ENCODE measurements around the gene FCRL1. TPM values are rescaled to one million over a fixed set of nuclear protein-coding genes. Genes with fewer than 3 reads are reported as not detected.
A peak's percentile ranks its signal among the peaks of the same experiment; 100 is the strongest.

Gene FCRL1
- total RNA-seq (2013; cell fraction: nucleolus; rRNA removed): 1.6 and 2.0 TPM in 2 replicates
- 0.76 and 0.85 TPM in 2 replicates for total RNA-seq (2014; rRNA removed)
- total RNA-seq (2014; rRNA removed; fragmentation: Illumina TruSeq; extraction: Trizol): 0.81 and 1.2 TPM in 2 replicates
- total RNA-seq (2021): 0.85 and 0.90 TPM in 2 replicates
- polyA plus RNA-seq (2011; ENCODE audit: low read depth): 0.28 TPM
- polyA plus RNA-seq (2011; rRNA removed): 2.2 and 2.3 TPM in 2 replicates
- polyA plus RNA-seq (2011; cell fraction: cytosol; rRNA removed): 0.70 and 1.2 TPM in 2 replicates
- polyA plus RNA-seq (2011; cell fraction: nucleus; rRNA removed): 4.4 and 5.0 TPM in 2 replicates
- 0.07 and 0.42 TPM in 2 replicates for polyA plus RNA-seq (2012)
- polyA plus RNA-seq (2014; fragmentation: Illumina TruSeq; extraction: Trizol): 1.2 and 1.5 TPM in 2 replicates
- under 1 TPM; 0.23 to 0.68 TPM for polyA plus RNA-seq (2014; fragmentation: Nextera tagmentation; extraction: Ambion mirVana)
- 1.5 and 2.4 TPM in 2 replicates for polyA plus RNA-seq (2014; rRNA removed)
- polyA plus RNA-seq (2016; fragmentation: Nextera tagmentation; extraction: Ambion mirVana): not detected
- polyA minus RNA-seq (2011; rRNA and poly(A)+ RNA removed): 0.98 and 2.9 TPM in 2 replicates
- polyA minus RNA-seq (2011; cell fraction: cytosol; rRNA and poly(A)+ RNA removed): not detected in 2 replicates
- 2.3 and 4.3 TPM in 2 replicates for polyA minus RNA-seq (2011; cell fraction: nucleus; rRNA and poly(A)+ RNA removed)
- percentile 13 among the genes with signal in this experiment for Bru-seq, nascent RNA
- BruChase-seq, experiment 1, labeled RNA remaining after a 6-hour chase: percentile 4 among the genes with signal in this experiment
- percentile 12 among the genes with signal in this experiment for BruChase-seq, experiment 2, labeled RNA remaining after a 2-hour chase
- long read RNA-seq, experiment 1: 0 reads
- long read RNA-seq, experiment 2, partial matches to known transcripts: 1 of 6 reads
- long read RNA-seq, experiment 2, other reads (novel, unspliced or antisense): 5 of 6 reads

DNA sequence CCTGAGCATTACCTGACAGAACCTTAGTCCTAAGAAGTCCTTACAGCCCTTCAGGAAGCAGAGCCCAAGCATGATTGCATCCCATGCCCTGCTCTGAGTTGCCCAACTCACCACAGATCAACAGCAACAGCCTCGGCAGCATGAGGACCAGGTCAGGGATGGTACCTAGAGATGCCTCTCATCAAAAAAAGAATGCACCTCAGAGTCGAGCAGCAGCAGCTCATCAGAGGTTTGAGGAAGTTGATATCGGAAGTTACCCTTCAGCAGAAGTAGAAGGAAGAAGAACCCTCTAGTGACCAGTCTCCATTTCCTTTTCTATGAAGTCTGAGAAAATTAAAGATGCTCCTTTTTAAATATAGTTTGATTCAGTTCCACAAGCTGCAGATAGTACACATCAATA lies at the start of gene FCRL1:
TSS of gene FCRL1 (minus strand) at position 225 of the 400 bp plus-strand sequence. CDS start at position 142, 83 bp downstream.
- Histone ChIP-seq H3K9me3 (replicated peaks; ENCODE audit: control insufficient read depth, insufficient read depth, low read length) (no peaks in the 10 kb centered on the region; the same call in 2 of the 3 replicates), H4K20me1 (ENCODE audit: control insufficient read depth, insufficient read depth) (no peaks in the 10 kb centered on the region), H3K27me3 (replicated peaks in 1 of 2; ENCODE audit: control insufficient read depth in 2 of 2, insufficient read depth in 2 of 2, low read length in 1 of 2) (peaks cover 0 to 7% of the 10 kb centered on the region in 2 experiments; a peak in 1 of 4 replicates), H3K79me2 (ENCODE audit: control insufficient read depth, insufficient read depth, low read length) (no peaks in the 10 kb centered on the region), H3K9ac (ENCODE audit: control insufficient read depth, insufficient read depth, low read length) (no peak within 1 kb of the TSS), H3K27ac (ENCODE audit: control insufficient read depth, insufficient read depth) (no peak within 1 kb of the TSS), H3K36me3 (ENCODE audit: control insufficient read depth in 2 of 2, insufficient read depth in 2 of 2, low read length in 1 of 2) (no peaks in the 10 kb centered on the region), H2AFZ (ENCODE audit: control insufficient read depth, low read depth, low read length) (no peak within 1 kb of the TSS), H3K4me2 (ENCODE audit: control insufficient read depth, insufficient read depth) (no peak within 1 kb of the TSS), H3K4me3 (no peak within 1 kb of the TSS), H3K4me1 (ENCODE audit: control insufficient read depth, insufficient read depth, low read length) (no peaks in the 10 kb centered on the region)
- TF ChIP-seq STAT1 (conservative IDR thresholded peaks at IDR 0.05): no peak
- no peak for TF ChIP-seq GATAD2B (conservative IDR thresholded peaks at IDR 0.05; ENCODE audit: low read depth)
- TF ChIP-seq EGR1 (IDR thresholded peaks at IDR 0.05; ENCODE audit: borderline replicate concordance in 1 of 2, low read depth in 2 of 2, low read length in 2 of 2): no peak
- in situ Hi-C loops (cut with MboI) (no loop called here), intact Hi-C loops (cut with micrococcal nuclease; ENCODE audit: unreplicated experiment) (no loop called here)
- ChIA-PET CTCF (interaction anchor here (1.2 kb wide), 1 partner anchor 34 kb away, joined by 5 read pairs; no protein-coding TSS in a partner anchor), POLR2A (no interaction called here), SMC1A (ENCODE audit: uncharacterized antibody, unreplicated experiment) (interaction anchor here (1.4 kb wide), 1 partner anchor 8 kb away, joined by 4 read pairs; no protein-coding TSS in a partner anchor), RAD21 (ENCODE audit: unreplicated experiment) (no interaction called here)
- BruUV-seq (replicated peaks): no TSS peak
- no peak for ATAC-seq
- no peak for FAIRE-seq
- DNase-seq (ENCODE audit: low read depth, low spot score): no peak
- WGBS (ENCODE audit: insufficient coverage, insufficient replicate concordance, low lambda C conversion rate, missing lambda C conversion rate): 19% methylated on average over 3 of the region's 3 CpGs

- intact Hi-C loops (cut with micrococcal nuclease; ENCODE audit: unreplicated experiment): loop anchor here (10.0 kb wide), 1 partner anchor 284 kb away; no protein-coding TSS in a partner anchor
- Histone ChIP-seq H2AFZ (ENCODE audit: control insufficient read depth, low read depth, low read length) (no peak overlapping the region), H3K4me2 (ENCODE audit: control insufficient read depth, insufficient read depth) (no peak overlapping the region), H3K27me3 (replicated peaks in 1 of 2; ENCODE audit: control insufficient read depth in 2 of 2, insufficient read depth in 2 of 2, low read length in 1 of 2) (peaks cover 0 to 3% of the 10 kb centered on the region in 2 experiments; a peak in 2 of 4 replicates), H4K20me1 (ENCODE audit: control insufficient read depth, insufficient read depth) (no peaks in the 10 kb centered on the region), H3K36me3 (ENCODE audit: control insufficient read depth in 2 of 2, insufficient read depth in 2 of 2, low read length in 1 of 2) (no peaks in the 10 kb centered on the region), H3K4me3 (no peak overlapping the region), H3K9ac (ENCODE audit: control insufficient read depth, insufficient read depth, low read length) (no peak overlapping the region), H3K9me3 (replicated peaks; ENCODE audit: control insufficient read depth, insufficient read depth, low read length) (no peaks in the 10 kb centered on the region), H3K4me1 (ENCODE audit: control insufficient read depth, insufficient read depth, low read length) (no peaks in the 10 kb centered on the region), H3K79me2 (ENCODE audit: control insufficient read depth, insufficient read depth, low read length) (no peaks in the 10 kb centered on the region), H3K27ac (ENCODE audit: control insufficient read depth, insufficient read depth) (no peak overlapping the region)
- DNase-seq (ENCODE audit: low read depth, low spot score): no peak
- in situ Hi-C loops (cut with MboI): no loop called here
- BruUV-seq (replicated peaks): no TSS peak
- ChIA-PET SMC1A (ENCODE audit: uncharacterized antibody, unreplicated experiment) (no interaction called here), POLR2A (no interaction called here), CTCF (no interaction called here), RAD21 (ENCODE audit: unreplicated experiment) (no interaction called here)
- FAIRE-seq: no peak
- ATAC-seq: no peak
- WGBS (ENCODE audit: insufficient coverage, insufficient replicate concordance, low lambda C conversion rate, missing lambda C conversion rate): 29% methylated on average over 1 of the region's 1 CpG
- no peak for TF ChIP-seq IKZF1 (conservative IDR thresholded peaks at IDR 0.05)
- no peak for TF ChIP-seq TCF7 (IDR thresholded peaks at IDR 0.05; ENCODE audit: borderline replicate concordance)
- no peak for TF ChIP-seq RCOR1 (conservative IDR thresholded peaks at IDR 0.05; ENCODE audit: low read depth, low read length)
- TF ChIP-seq KDM1A (IDR thresholded peaks at IDR 0.05; ENCODE audit: borderline replicate concordance): no peak
- no peak for TF ChIP-seq YY1 (IDR thresholded peaks at IDR 0.05; ENCODE audit: low read depth, low read length)
- no peak for TF ChIP-seq TCF3 (IDR thresholded peaks at IDR 0.05; ENCODE audit: borderline replicate concordance, insufficient read depth, low read depth, low read length)
- no peak for TF ChIP-seq SMC3 (IDR thresholded peaks at IDR 0.05; ENCODE audit: borderline replicate concordance, low read length)
- no peak for TF ChIP-seq SIX5 (IDR thresholded peaks at IDR 0.05; ENCODE audit: low read depth, low read length, severe bottlenecking)
- no peak for TF ChIP-seq TCF12 (IDR thresholded peaks at IDR 0.05; ENCODE audit: low read depth, low read length)
- no peak for TF ChIP-seq RBBP5 (conservative IDR thresholded peaks at IDR 0.05)
- TF ChIP-seq DPF2 (IDR thresholded peaks at IDR 0.05): no peak
- no peak for TF ChIP-seq MYC (IDR thresholded peaks at IDR 0.05; ENCODE audit: insufficient read depth, insufficient read length, insufficient replicate concordance, low read length, severe bottlenecking)
These were observed 48.7 kb upstream of the FCRL1 start for GRCh38 chr1:157868654-157869053.
